Liver (tissue), 9 donors: ENCODE results near the gene NT5DC1. TPM values are rescaled to one million over a fixed set of nuclear protein-coding genes. Genes with fewer than 3 reads are reported as not detected.

Experiments
- DNase-seq: peaks from one replicate; pipeline ENCODE4 v3.0.0-alpha.2; 2017; ENCODE audit warnings: low spot score
- H3K27ac ChIP-seq, 2 donors: one replicate each; pipeline ENCODE4 v1.7.0; 2013; ENCODE audit warnings: inconsistent platforms in 2 of 2, low read length in 2 of 2, control low read depth in 1 of 2, low read depth in 1 of 2, mild to moderate bottlenecking in 1 of 2
- H3K27me3 ChIP-seq, 4 donors: one replicate each; pipeline versions ENCODE4 v1.6.1 to v1.7.0; 2013; ENCODE audit warnings: low read length in 3 of 4, inconsistent platforms in 1 of 4, mild to moderate bottlenecking in 1 of 4, moderate library complexity in 1 of 4; ENCODE audit not compliant: control insufficient read depth in 4 of 4, insufficient read depth in 4 of 4
- H3K36me3 ChIP-seq, 4 donors: one replicate each; pipeline versions ENCODE4 v1.6.1 to v1.7.0; 2013; ENCODE audit warnings: low read length in 3 of 4, mild to moderate bottlenecking in 3 of 4, low read depth in 1 of 4, moderate library complexity in 1 of 4; ENCODE audit not compliant: control insufficient read depth in 4 of 4, insufficient read depth in 3 of 4
- H3K4me1 ChIP-seq, 4 donors: one replicate each; pipeline versions ENCODE4 v1.6.1 to v1.7.0; 2013; ENCODE audit warnings: low read length in 3 of 4, mild to moderate bottlenecking in 3 of 4, moderate library complexity in 1 of 4; ENCODE audit not compliant: control insufficient read depth in 4 of 4, insufficient read depth in 4 of 4
- H3K4me3 ChIP-seq, 3 donors: one replicate each; pipeline versions ENCODE4 v1.6.1 to v1.7.0; 2013; ENCODE audit warnings: low read length in 3 of 3, control low read depth in 1 of 3, low read depth in 1 of 3, mild to moderate bottlenecking in 1 of 3
- H3K9ac ChIP-seq, 2 donors: one replicate each; pipeline ENCODE4 v1.7.0; 2013; ENCODE audit warnings: low read length in 2 of 2, mild to moderate bottlenecking in 2 of 2, moderate library complexity in 2 of 2, control low read depth in 1 of 2, low read depth in 1 of 2
- H3K9me3 ChIP-seq, 4 donors: one replicate each; pipeline versions ENCODE4 v1.6.1 to v1.7.0; 2013; ENCODE audit warnings: low read length in 3 of 4; ENCODE audit not compliant: control insufficient read depth in 4 of 4
- ATF3 ChIP-seq: IDR thresholded peaks from 2 replicates; pipeline ENCODE4 v1.6.1; 2016; ENCODE audit warnings: antibody characterized with exemption
- CTCF ChIP-seq: fragments of 150-350 bp; IDR thresholded peaks from 2 replicates; pipeline ENCODE4 v1.5.1; 2017; ENCODE audit warnings: improper control_type of control experiment, low read depth, low read length; ENCODE audit not compliant: missing input control
- EGR1 ChIP-seq, 2 donors: IDR thresholded peaks; 2 replicates each; pipeline ENCODE4 v1.6.1; 2016 to 2018; ENCODE audit warnings: antibody characterized with exemption in 2 of 2, low read depth in 2 of 2
- FOXA1 ChIP-seq: IDR thresholded peaks from 2 replicates; pipeline ENCODE4 v1.6.1; 2016; ENCODE audit warnings: antibody characterized with exemption
- FOXA2 ChIP-seq: IDR thresholded peaks from 2 replicates; pipeline ENCODE4 v1.6.1; 2016; ENCODE audit warnings: antibody characterized with exemption
- GABPA ChIP-seq, 2 donors: IDR thresholded peaks in 1 of 2; conservative IDR thresholded peaks in 1 of 2; 2 replicates each; pipeline ENCODE4 v1.6.1; 2016; ENCODE audit warnings: antibody characterized with exemption in 2 of 2, mild to moderate bottlenecking in 1 of 2, moderate library complexity in 1 of 2
- HNF4A ChIP-seq, 2 donors: conservative IDR thresholded peaks; 2 replicates each; pipeline ENCODE4 v1.6.1; 2016; ENCODE audit warnings: antibody characterized with exemption in 2 of 2, mild to moderate bottlenecking in 2 of 2
- HNF4G ChIP-seq: IDR thresholded peaks from 2 replicates; pipeline ENCODE4 v1.6.1; 2016; ENCODE audit warnings: antibody characterized with exemption
- JUND ChIP-seq, 2 donors: IDR thresholded peaks; 2 replicates each; pipeline ENCODE4 v1.6.1; 2016; ENCODE audit warnings: antibody characterized with exemption in 2 of 2
- MAX ChIP-seq: IDR thresholded peaks from 2 replicates; pipeline ENCODE4 v1.6.1; 2016; ENCODE audit warnings: antibody characterized with exemption
- NR2F2 ChIP-seq: IDR thresholded peaks from 2 replicates; pipeline ENCODE4 v1.6.1; 2016; ENCODE audit warnings: antibody characterized with exemption
- RAD21 ChIP-seq, 2 donors: IDR thresholded peaks; 2 replicates each; pipeline ENCODE4 v1.6.1; 2016; ENCODE audit warnings: antibody characterized with exemption in 2 of 2, mild to moderate bottlenecking in 2 of 2
- REST ChIP-seq: IDR thresholded peaks from 2 replicates; pipeline ENCODE4 v1.6.1; 2016; ENCODE audit warnings: antibody characterized with exemption, mild to moderate bottlenecking
- RXRA ChIP-seq, 2 donors: IDR thresholded peaks; 2 replicates each; pipeline ENCODE4 v1.6.1; 2017 to 2018; ENCODE audit warnings: antibody characterized with exemption in 2 of 2, mild to moderate bottlenecking in 1 of 2
- SP1 ChIP-seq: IDR thresholded peaks from 2 replicates; pipeline ENCODE4 v1.6.1; 2018; ENCODE audit warnings: antibody characterized with exemption, mild to moderate bottlenecking
- TAF1 ChIP-seq: conservative IDR thresholded peaks from 2 replicates; pipeline ENCODE4 v1.6.1; 2016; ENCODE audit warnings: antibody characterized with exemption, mild to moderate bottlenecking
- YY1 ChIP-seq: IDR thresholded peaks from 2 replicates; pipeline ENCODE4 v1.6.1; 2016; ENCODE audit warnings: antibody characterized with exemption, mild to moderate bottlenecking
- ZBTB33 ChIP-seq: IDR thresholded peaks from 2 replicates; pipeline ENCODE4 v1.6.1; 2016; ENCODE audit warnings: antibody characterized with exemption
- WGBS: extraction: QIAGEN DNeasy Blood & Tissue Kit; methylation state at CpG from one replicate; pipeline ENCODE4 v1.1.7; 2013; 5-methylcytosine and 5-hydroxymethylcytosine counted together
- polyA plus RNA-seq, 2 donors: library from polyadenylated mRNA; stranded (reverse) in 1 of 2; unstranded in 1 of 2; fragments of 200-250 nt in 1 of 2; fragments of >200 nt in 1 of 2; fragmentation: Nextera tagmentation in 1 of 2; extraction: Ambion mirVana in 1 of 2; gene quantifications; one replicate each; pipeline versions ENCODE4 v1.2.1 to v1.2.3, GENCODE V29; 2013 to 2015
- total RNA-seq, 2 donors: library from RNA; depleted of rRNA; stranded (reverse); fragments of >200 nt; gene quantifications; one replicate each; pipeline ENCODE4 v1.2.3, GENCODE V29; 2014
- donor health status: healthy.
- donor health status: healthy.
- donor health status: healthy.
- donor health status: healthy.
- donor health status: healthy.

NT5DC1 gene
- total and polyA plus RNA-seq, 4 donors, result 10.4 to 31.4 (median 23.3) TPM

GRCh38 chr6:116271149-116271708, 170.6 kb downstream of the NT5DC1 start (continued):
- TF ChIP-seq CTCF, result no peak
- no peak for TF ChIP-seq GABPA (IDR thresholded peaks at IDR 0.05 in 1 of 2, conservative IDR thresholded peaks at IDR 0.05 in 1 of 2)
- TF ChIP-seq RXRA (IDR thresholded peaks at IDR 0.05), result no peak
- no peak for TF ChIP-seq HNF4G
- no peak for TF ChIP-seq ATF3
- TF ChIP-seq YY1, result no peak

- 51% methylated on average over 3 of the region's 3 CpGs for WGBS
- Histone ChIP-seq H3K27ac (no peak overlapping the region), H3K4me3 (peak overlapping the region; percentile 1 to 45 (median 37)), H3K36me3 (peaks cover 0 to 7% (median 2%) of the 10 kb centered on the region in 4 donors), H3K27me3 (no peaks in the 10 kb centered on the region), H3K9me3 (no peaks in the 10 kb centered on the region), H3K9ac (peak overlapping the region; percentile 3 to 65), H3K4me1 (peaks cover 6 to 53% (median 38%) of the 10 kb centered on the region in 4 donors)
- DNase-seq, result no peak
- TF ChIP-seq RXRA (IDR thresholded peaks at IDR 0.05) (no peak), EGR1 (IDR thresholded peaks at IDR 0.05; ENCODE audit: low read depth in 2 of 2) (no peak), TAF1 (no peak), FOXA1 (no peak), ZBTB33 (no peak), YY1 (no peak), GABPA (IDR thresholded peaks at IDR 0.05 in 1 of 2, conservative IDR thresholded peaks at IDR 0.05 in 1 of 2) (no peak), CTCF (no peak), JUND (IDR thresholded peaks at IDR 0.05) (no peak), SP1 (no peak), RAD21 (IDR thresholded peaks at IDR 0.05) (no peak), MAX (no peak), ATF3 (no peak), NR2F2 (no peak), FOXA2 (no peak), HNF4A (conservative IDR thresholded peaks at IDR 0.05) (no peak), REST (no peak), HNF4G (no peak)
Observed at GRCh38 chr6:116277124-116277523, 176.5 kb downstream of the NT5DC1 start.
